Sigmoid colon (tissue), 4 donors: Measurements from ENCODE around the gene WASF3.

Experiments
- CTCF ChIP-seq, 4 experiments: fragments of 450-650 bp in 3 of 4; fragments of 200-600 bp in 1 of 4; IDR thresholded peaks; one replicate each; pipeline ENCODE4 v1.5.1; 2016 to 2019; ENCODE audit warnings: antibody characterized with exemption in 4 of 4, mild to moderate bottlenecking in 3 of 4, moderate library complexity in 2 of 4
- EP300 ChIP-seq, 4 donors: sonication (generic); formaldehyde crosslinking; IDR thresholded peaks; one replicate each; pipeline ENCODE4 v1.6.1; 2017; ENCODE audit warnings: antibody characterized with exemption in 4 of 4

- TF ChIP-seq CTCF (IDR thresholded peaks at IDR 0.05) (no peak), EP300 (IDR thresholded peaks at IDR 0.05) (no peak)
Observed at GRCh38 chr13:26697069-26697955, 139.8 kb downstream of the WASF3 start.
